Left ventricle myocardium inferior (tissue), 1 donor: Measurements from ENCODE around the gene HES1. TPM values are rescaled to one million over a fixed set of nuclear protein-coding genes. Genes with fewer than 3 reads are reported as not detected.

ENCODE experiments used
- DNase-seq: peaks from one replicate; pipeline ENCODE4 v3.0.0-alpha.2; 2020
- H3K27ac ChIP-seq: fragments of 200-600 bp; replicated peaks from 2 replicates; pipeline ENCODE4 v1.8.0; 2021
- H3K27me3 ChIP-seq: fragments of 200-600 bp; 2 replicates; pipeline ENCODE4 v1.8.0; 2021; ENCODE audit warnings: low read depth
- H3K36me3 ChIP-seq: fragments of 200-600 bp; 2 replicates; pipeline ENCODE4 v1.8.0; 2021
- H3K4me1 ChIP-seq: fragments of 200-600 bp; 2 replicates; pipeline ENCODE4 v1.8.0; 2021
- H3K4me3 ChIP-seq: fragments of 200-600 bp; 2 replicates; pipeline ENCODE4 v1.8.0; 2021; ENCODE audit warnings: mild to moderate bottlenecking, moderate library complexity
- H3K9me3 ChIP-seq: fragments of 200-600 bp; replicated peaks from 2 replicates; pipeline ENCODE4 v1.8.0; 2021
- CTCF ChIP-seq: fragments of 200-600 bp; IDR thresholded peaks from 2 replicates; pipeline ENCODE4 v1.8.0; 2021; ENCODE audit warnings: antibody characterized with exemption, mild to moderate bottlenecking, borderline replicate concordance
- intact Hi-C: fragments of 100-400 bp; cut with micrococcal nuclease; formaldehyde crosslinking; loops from one replicate; pipeline ENCODE4 v1.11.0; 2022
- total RNA-seq: library from RNA; stranded (reverse); fragmentation: NEBNext Ultra II Directional; extraction: Animal tissue kit (Norgen Biotek cat#: 25700); gene quantifications from one replicate; pipeline ENCODE4 v1.2.1, GENCODE V29; 2021
- donor health status: DM: no; HTN: yes; CAD: no; lungs with severe emphysema.

HES1 gene
- total RNA-seq, 1 donor from 2014 or later: 13.4 TPM

GRCh38 chr3:194098843-194099183 is 37.1 kb upstream of the HES1 start:
- peaks cover 57% of the 10 kb centered on the region for H3K27me3 ChIP-seq
- intact Hi-C loops: no loop called here

GRCh38 chr3:194099215-194099614 is 36.7 kb upstream of the HES1 start:
- no peak overlapping the region for H3K27ac ChIP-seq
- H3K4me1 ChIP-seq: peaks cover 35% of the 10 kb centered on the region
- no peak for DNase-seq
- no peak for TF ChIP-seq CTCF
- H3K27me3 ChIP-seq: peaks cover 59% of the 10 kb centered on the region
- H3K9me3 ChIP-seq: no peaks in the 10 kb centered on the region
- H3K4me3 ChIP-seq: no peak overlapping the region
- no peaks in the 10 kb centered on the region for H3K36me3 ChIP-seq
- intact Hi-C loops: no loop called here

More at GRCh38 chr3:194098843-194099183, 37.1 kb upstream of the HES1 start:
- Histone ChIP-seq H3K9me3 (no peaks in the 10 kb centered on the region), H3K4me1 (peaks cover 35% of the 10 kb centered on the region), H3K4me3 (no peak overlapping the region), H3K36me3 (no peaks in the 10 kb centered on the region), H3K27ac (no peak overlapping the region)
- TF ChIP-seq CTCF: no peak
- no peak for DNase-seq

GRCh38 chr3:194100856-194101390 is 35.0 kb upstream of the HES1 start:
- Histone ChIP-seq H3K4me1 (peaks cover 26% of the 10 kb centered on the region), H3K27ac (no peak overlapping the region), H3K9me3 (no peaks in the 10 kb centered on the region), H3K36me3 (no peaks in the 10 kb centered on the region), H3K4me3 (no peak overlapping the region), H3K27me3 (peaks cover 76% of the 10 kb centered on the region)
- no peak for TF ChIP-seq CTCF
- DNase-seq: no peak
- intact Hi-C loops: no loop called here

- Histone ChIP-seq H3K4me3 (no peak overlapping the region), H3K27ac (no peak overlapping the region), H3K36me3 (no peaks in the 10 kb centered on the region), H3K27me3 (peaks cover 83% of the 10 kb centered on the region), H3K4me1 (peaks cover 20% of the 10 kb centered on the region), H3K9me3 (no peaks in the 10 kb centered on the region)
- DNase-seq: no peak
- TF ChIP-seq CTCF: no peak
- intact Hi-C loops: no loop called here
Observed at GRCh38 chr3:194101592-194102432, 34.1 kb upstream of the HES1 start.

GRCh38 chr3:194102436-194102835 is 33.5 kb upstream of the HES1 start:
- peaks cover 14% of the 10 kb centered on the region for H3K4me1 ChIP-seq
- DNase-seq: no peak
- peaks cover 89% of the 10 kb centered on the region for H3K27me3 ChIP-seq
- H3K9me3 ChIP-seq: no peaks in the 10 kb centered on the region
- H3K27ac ChIP-seq: no peak overlapping the region
- no peaks in the 10 kb centered on the region for H3K36me3 ChIP-seq
- no peak for TF ChIP-seq CTCF
- intact Hi-C loops: no loop called here
- no peak overlapping the region for H3K4me3 ChIP-seq
